Body of pancreas (tissue), 4 donors: ENCODE results near the gene GDPD5.

ENCODE experiments used
- CTCF ChIP-seq, 7 experiments: fragments of 450-650 bp in 4 of 7; fragments of 200-600 bp in 3 of 7; sonication (generic) in 3 of 7; IDR thresholded peaks; one replicate each; pipeline ENCODE4 v1.5.1; 2016 to 2019; ENCODE audit warnings: antibody characterized with exemption in 7 of 7
- POLR2A ChIP-seq, 3 donors: fragments of 450-650 bp; IDR thresholded peaks; one replicate each; pipeline ENCODE4 v1.6.1; 2016; ENCODE audit warnings: antibody characterized with exemption in 3 of 3, mild to moderate bottlenecking in 2 of 3

- no peak for TF ChIP-seq CTCF (IDR thresholded peaks at IDR 0.05)
- no peak for TF ChIP-seq POLR2A (IDR thresholded peaks at IDR 0.05)
Measured at GRCh38 chr11:75468534-75469340, 57.0 kb downstream of the GDPD5 start.
